WERI-Rb-1 (cell line): ENCODE results near the gene SLCO4A1.

Experiments
- DNase-seq: peaks from one replicate; pipeline ENCODE4 v3.0.0-alpha.2; 2020
- H3K27ac ChIP-seq: fragments of 250-450 bp; sonication (Bioruptor Pico); 2 replicates; pipeline ENCODE4 v1.5.1; 2020; ENCODE audit warnings: mild to moderate bottlenecking, moderate library complexity
- H3K27me3 ChIP-seq: fragments of 250-450 bp; sonication (Bioruptor Pico); 2 replicates; pipeline ENCODE4 v1.5.1; 2021; ENCODE audit warnings: mild to moderate bottlenecking, low read depth, moderate library complexity; ENCODE audit not compliant: insufficient read depth, severe bottlenecking
- H3K36me3 ChIP-seq: fragments of 250-450 bp; sonication (Bioruptor Pico); 2 replicates; pipeline ENCODE4 v1.5.1; 2020; ENCODE audit warnings: mild to moderate bottlenecking, moderate library complexity
- H3K4me3 ChIP-seq: 2 replicates; pipeline ENCODE4 v1.5.1; 2011; ENCODE audit warnings: low read depth, mild to moderate bottlenecking, control low read depth, low read length
- H3K9me3 ChIP-seq: fragments of 250-450 bp; sonication (Bioruptor Pico); 2 replicates; pipeline ENCODE4 v1.5.1; 2021; ENCODE audit warnings: mild to moderate bottlenecking, moderate library complexity; ENCODE audit not compliant: severe bottlenecking
- TF ChIP-seq, protein P1 (sequence below): IDR thresholded peaks from 2 replicates; pipeline ENCODE4 v1.5.1; 2011; ENCODE audit warnings: low read depth, mild to moderate bottlenecking, control low read depth, inconsistent platforms, low read length

SLCO4A1 gene

DNA sequence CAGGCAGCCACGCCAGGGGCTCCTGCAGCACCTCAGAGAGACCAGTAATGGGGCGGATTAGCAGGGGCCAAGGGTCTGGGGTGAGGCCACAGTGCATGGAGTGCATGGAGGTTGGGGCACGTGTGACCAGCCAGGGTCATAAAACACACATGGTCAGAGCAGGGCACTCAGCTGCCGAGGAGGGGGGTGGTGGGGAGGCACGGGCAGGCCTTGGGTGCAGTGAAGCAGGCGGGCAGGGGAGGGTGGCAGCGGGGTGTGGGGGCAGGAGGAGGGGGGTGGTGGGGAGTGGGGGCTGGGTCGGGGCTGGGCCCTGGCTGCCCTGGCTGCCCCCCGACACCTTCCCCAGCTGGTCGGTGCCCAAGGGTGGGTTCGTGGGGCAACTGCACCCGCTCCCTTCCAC lies 42.7 kb downstream of the SLCO4A1 start:
- TF ChIP-seq, protein P1, sequence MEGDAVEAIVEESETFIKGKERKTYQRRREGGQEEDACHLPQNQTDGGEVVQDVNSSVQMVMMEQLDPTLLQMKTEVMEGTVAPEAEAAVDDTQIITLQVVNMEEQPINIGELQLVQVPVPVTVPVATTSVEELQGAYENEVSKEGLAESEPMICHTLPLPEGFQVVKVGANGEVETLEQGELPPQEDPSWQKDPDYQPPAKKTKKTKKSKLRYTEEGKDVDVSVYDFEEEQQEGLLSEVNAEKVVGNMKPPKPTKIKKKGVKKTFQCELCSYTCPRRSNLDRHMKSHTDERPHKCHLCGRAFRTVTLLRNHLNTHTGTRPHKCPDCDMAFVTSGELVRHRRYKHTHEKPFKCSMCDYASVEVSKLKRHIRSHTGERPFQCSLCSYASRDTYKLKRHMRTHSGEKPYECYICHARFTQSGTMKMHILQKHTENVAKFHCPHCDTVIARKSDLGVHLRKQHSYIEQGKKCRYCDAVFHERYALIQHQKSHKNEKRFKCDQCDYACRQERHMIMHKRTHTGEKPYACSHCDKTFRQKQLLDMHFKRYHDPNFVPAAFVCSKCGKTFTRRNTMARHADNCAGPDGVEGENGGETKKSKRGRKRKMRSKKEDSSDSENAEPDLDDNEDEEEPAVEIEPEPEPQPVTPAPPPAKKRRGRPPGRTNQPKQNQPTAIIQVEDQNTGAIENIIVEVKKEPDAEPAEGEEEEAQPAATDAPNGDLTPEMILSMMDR, result no peak
- Histone ChIP-seq H3K27me3 (no peaks in the 10 kb centered on the region), H3K4me3 (no peak overlapping the region), H3K36me3 (no peaks in the 10 kb centered on the region), H3K9me3 (peaks cover 8% of the 10 kb centered on the region), H3K27ac (peak overlapping the region; percentile 90)
- no peak for DNase-seq

DNA sequence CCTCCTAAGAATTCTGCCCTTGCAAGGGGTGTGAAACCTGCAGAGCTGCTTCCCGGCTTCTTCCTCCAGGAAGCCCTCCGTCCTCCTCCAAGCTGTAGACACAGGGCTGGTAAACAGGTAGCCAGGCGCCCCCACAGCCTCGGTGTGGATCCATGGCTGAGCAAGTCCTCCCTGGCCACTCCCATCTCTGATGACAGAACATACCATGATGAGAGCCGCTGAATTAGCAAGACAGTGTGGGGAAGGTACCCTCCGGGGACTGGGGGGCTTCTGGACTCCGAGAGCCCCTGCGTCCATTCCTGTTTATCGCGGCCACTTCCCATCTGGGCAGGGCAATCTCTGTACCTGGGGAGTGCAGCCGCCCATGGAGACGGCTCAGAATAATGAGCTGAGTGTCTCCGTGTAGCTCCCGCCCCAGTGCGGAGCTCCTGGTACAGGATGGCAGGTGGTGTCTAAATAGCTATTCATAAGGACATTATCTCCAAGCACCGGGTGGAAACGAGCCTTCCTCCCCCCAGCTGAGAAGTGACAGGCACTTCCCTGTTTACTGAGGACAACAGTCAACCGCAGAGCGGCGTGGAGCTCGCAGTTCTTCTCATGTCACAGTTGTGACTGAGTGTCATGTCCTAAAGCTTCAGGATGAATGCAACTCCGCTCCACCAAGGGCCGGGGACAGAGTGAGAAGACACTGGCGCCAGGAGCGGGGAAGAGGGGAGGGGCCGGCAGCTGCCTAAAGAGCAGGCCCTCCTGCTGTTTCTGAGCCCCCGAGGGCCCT lies 43.7 kb downstream of the SLCO4A1 start:
- Histone ChIP-seq H3K4me3 (peak overlapping the region; percentile 26), H3K9me3 (no peaks in the 10 kb centered on the region), H3K27ac (peak overlapping the region; percentile 90), H3K36me3 (no peaks in the 10 kb centered on the region), H3K27me3 (no peaks in the 10 kb centered on the region)
- TF ChIP-seq, protein P1, result no peak
- peak; percentile 89 for DNase-seq

DNA sequence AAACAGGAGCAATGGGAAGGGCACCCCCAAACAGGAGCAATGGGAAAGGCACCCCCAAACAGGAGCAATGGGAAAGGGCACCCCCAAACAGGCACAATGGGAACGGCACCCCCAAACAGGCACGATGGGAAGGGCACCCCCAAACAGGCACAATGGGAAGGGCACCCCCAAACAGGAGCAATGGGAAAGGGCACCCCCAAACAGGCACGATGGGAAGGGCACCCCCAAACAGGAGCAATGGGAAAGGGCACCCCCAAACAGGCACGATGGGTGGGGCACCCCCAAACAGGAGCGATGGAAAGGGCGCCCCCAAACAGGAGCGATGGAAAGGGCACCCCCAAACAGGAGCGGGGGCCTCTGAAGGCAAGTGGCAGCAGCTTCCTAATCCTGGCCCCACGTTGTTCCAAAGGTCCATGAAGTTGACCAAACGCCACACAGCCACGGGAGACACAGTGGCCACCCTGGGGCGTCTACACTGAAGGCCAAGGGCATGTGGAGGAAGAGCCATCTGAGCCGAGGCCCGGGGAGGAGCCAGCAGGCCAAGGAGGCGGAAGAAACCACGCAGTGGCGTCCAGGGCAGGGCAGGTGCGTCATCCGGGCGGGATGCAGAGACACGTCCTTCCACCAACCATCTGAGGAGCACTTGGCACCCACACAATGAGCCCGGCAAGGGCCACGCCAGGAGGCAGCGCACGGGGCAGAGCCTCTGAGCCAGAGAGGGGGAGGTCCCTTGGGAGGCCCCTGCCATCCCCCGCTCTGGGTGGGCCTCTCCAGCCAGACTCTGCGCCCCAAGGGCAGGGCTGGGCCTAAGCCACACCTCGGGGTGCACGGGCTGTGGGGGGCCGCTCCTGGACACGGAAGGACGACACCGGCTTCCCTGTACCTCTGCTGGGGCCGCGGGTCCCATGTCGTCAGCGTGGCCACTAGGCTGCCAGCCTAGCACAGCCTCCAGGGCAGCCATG lies 44.8 kb downstream of the SLCO4A1 start:
- no peaks in the 10 kb centered on the region for H3K27me3 ChIP-seq
- H3K27ac ChIP-seq, result peak overlapping the region; percentile 90
- TF ChIP-seq, protein P1, result no peak
- no peaks in the 10 kb centered on the region for H3K36me3 ChIP-seq
- no peak for DNase-seq
- H3K9me3 ChIP-seq, result no peaks in the 10 kb centered on the region
- no peak overlapping the region for H3K4me3 ChIP-seq

DNA sequence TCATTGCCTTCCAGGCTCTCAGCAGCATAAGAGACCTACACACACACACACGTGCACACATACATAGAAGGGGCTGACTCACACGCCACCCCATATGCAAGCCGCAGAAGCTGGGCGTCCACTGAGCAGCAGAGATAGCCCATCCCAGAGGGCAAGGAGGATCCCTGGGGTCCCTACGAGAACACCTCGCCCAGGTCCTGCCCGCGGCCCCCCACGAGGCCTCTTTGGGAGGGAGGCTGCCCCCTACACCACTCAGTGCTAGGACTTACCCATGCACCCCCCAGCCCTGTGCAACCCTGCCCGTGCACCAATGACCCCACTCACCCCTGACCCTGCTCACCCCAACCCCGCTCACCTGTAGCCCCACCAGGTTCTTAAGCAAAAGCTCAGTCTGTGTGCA lies 45.8 kb downstream of the SLCO4A1 start:
- Histone ChIP-seq H3K27ac (no peak overlapping the region; the same call in 1 of the 2 replicates), H3K27me3 (no peaks in the 10 kb centered on the region), H3K36me3 (no peaks in the 10 kb centered on the region), H3K9me3 (no peaks in the 10 kb centered on the region), H3K4me3 (no peak overlapping the region)
- TF ChIP-seq, protein P1, result no peak
- no peak for DNase-seq

DNA sequence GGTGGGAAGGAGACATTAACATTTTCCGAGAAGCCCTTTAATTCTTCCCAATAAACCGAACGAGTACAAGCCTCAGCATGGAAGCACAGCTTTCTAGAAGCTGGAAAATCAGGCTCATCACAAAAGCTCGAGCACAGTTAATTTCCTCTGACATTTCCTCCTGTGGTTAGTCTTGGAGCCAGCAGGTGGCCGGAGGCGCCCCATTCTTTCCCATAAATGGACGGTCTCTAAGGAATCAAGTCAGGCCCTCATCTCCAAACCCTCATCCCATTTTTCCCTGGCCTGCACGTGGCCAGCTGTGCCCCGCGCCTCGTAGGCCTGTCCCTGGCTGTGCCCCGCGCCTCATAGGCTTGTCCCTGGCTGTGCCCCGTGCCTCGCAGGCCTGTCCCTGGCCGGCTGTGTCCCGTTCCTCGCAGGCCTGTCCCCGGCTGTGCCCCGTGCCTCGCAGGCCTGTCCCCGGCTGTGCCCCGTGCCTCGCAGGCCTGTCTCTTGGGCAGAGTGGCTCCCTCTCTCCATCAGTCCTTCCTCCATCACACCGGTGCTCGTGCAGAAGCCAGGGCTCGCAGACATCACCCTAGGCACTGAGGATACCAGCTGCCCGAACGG lies 46.7 kb downstream of the SLCO4A1 start:
- no peaks in the 10 kb centered on the region for H3K9me3 ChIP-seq
- TF ChIP-seq, protein P1, result peak; percentile 34; the same call in 1 of the 2 replicates
- no peak for DNase-seq
- no peaks in the 10 kb centered on the region for H3K36me3 ChIP-seq
- H3K27ac ChIP-seq, result peak overlapping the region; percentile 37
- H3K4me3 ChIP-seq, result no peak overlapping the region
- H3K27me3 ChIP-seq, result no peaks in the 10 kb centered on the region
